Activated CD4-positive, alpha-beta T cell treated with anti-CD3 and anti-CD28 coated beads, Interleukin-2, amount 10 ng/mL, durations not matched to agents 7 days and 5 days (primary cell): Measurements from ENCODE around the gene EMP3. TPM values are rescaled to one million over a fixed set of nuclear protein-coding genes. Genes with fewer than 3 reads are reported as not detected.

Experiments
- CTCF ChIA-PET: fragments of 350-600 bp; sonication (Branson Sonifier 250); formaldehyde crosslinking; loops from one replicate; lab custom pipeline; 2021; ENCODE audit warnings: antibody characterized with exemption; lab: Charles Lee
- POLR2A ChIA-PET: fragments of 350-600 bp; sonication (Branson Sonifier 250); formaldehyde crosslinking; loops from one replicate; lab custom pipeline; 2021; ENCODE audit warnings: antibody characterized with exemption; lab: Charles Lee
- DNase-seq: peaks from one replicate; pipeline ENCODE4 v3.0.0-alpha.2; 2020
- H3K27ac Mint-ChIP-seq: one replicate; pipeline ENCODE4 v1.8.0; 2021; ENCODE audit warnings: mild to moderate bottlenecking, moderate library complexity, mixed read lengths
- H3K27me3 Mint-ChIP-seq: one replicate; pipeline ENCODE4 v1.8.0; 2021; ENCODE audit warnings: mixed read lengths
- H3K36me3 Mint-ChIP-seq: one replicate; pipeline ENCODE4 v1.8.0; 2021; ENCODE audit warnings: low read depth, mixed read lengths
- H3K4me1 Mint-ChIP-seq: one replicate; pipeline ENCODE4 v1.8.0; 2021; ENCODE audit warnings: mixed read lengths
- H3K4me3 Mint-ChIP-seq: one replicate; pipeline ENCODE4 v1.8.0; 2021; ENCODE audit warnings: mild to moderate bottlenecking, moderate library complexity, mixed read lengths
- H3K9me3 Mint-ChIP-seq: one replicate; pipeline ENCODE4 v1.8.0; 2021; ENCODE audit warnings: mixed read lengths
- total RNA-seq, 2 experiments: library from RNA; stranded (reverse); gene quantifications; one replicate each; pipeline ENCODE4 v1.2.3, GENCODE V29; 2021

EMP3 gene
- total RNA-seq, 2 experiments from 2014 or later = 444 to 544 TPM

- DNase-seq = no peak
- H3K27me3 Mint-ChIP-seq = no peaks in the 10 kb centered on the region
- no peaks in the 10 kb centered on the region for H3K9me3 Mint-ChIP-seq
- H3K4me1 Mint-ChIP-seq = peaks cover 6% of the 10 kb centered on the region
- H3K27ac Mint-ChIP-seq = no peak overlapping the region
- H3K36me3 Mint-ChIP-seq = peaks cover 2% of the 10 kb centered on the region
- CTCF ChIA-PET = interaction anchor here (0.9 kb wide), 1 partner anchor 21 kb away, joined by 3 read pairs; no protein-coding TSS in a partner anchor
- POLR2A ChIA-PET = no interaction called here
- no peak overlapping the region for H3K4me3 Mint-ChIP-seq
These were observed 29.1 kb downstream of the EMP3 start for GRCh38 chr19:48354332-48354992.

GRCh38 chr19:48355365-48355954 lies 30.1 kb downstream of the EMP3 start:
- DNase-seq = no peak
- H3K9me3 Mint-ChIP-seq = no peaks in the 10 kb centered on the region
- ChIA-PET POLR2A (no interaction called here), CTCF (no interaction called here)
- H3K27ac Mint-ChIP-seq = no peak overlapping the region
- peaks cover 6% of the 10 kb centered on the region for H3K4me1 Mint-ChIP-seq
- peaks cover 2% of the 10 kb centered on the region for H3K36me3 Mint-ChIP-seq
- H3K27me3 Mint-ChIP-seq = no peaks in the 10 kb centered on the region
- H3K4me3 Mint-ChIP-seq = no peak overlapping the region

- ChIA-PET POLR2A (no interaction called here), CTCF (interaction anchor here (3.1 kb wide), 1 partner anchor 25 kb away, joined by 11 read pairs; no protein-coding TSS in a partner anchor)
- no peak for DNase-seq
- Mint-ChIP-seq H3K4me1 (peaks cover 12% of the 10 kb centered on the region), H3K36me3 (peaks cover 11% of the 10 kb centered on the region), H3K27ac (no peak overlapping the region), H3K4me3 (no peak overlapping the region), H3K27me3 (no peaks in the 10 kb centered on the region), H3K9me3 (no peaks in the 10 kb centered on the region)
These were observed 33.8 kb downstream of the EMP3 start for GRCh38 chr19:48359123-48359522.

GRCh38 chr19:48361912-48362311 lies 36.6 kb downstream of the EMP3 start:
- H3K36me3 Mint-ChIP-seq = peaks cover 9% of the 10 kb centered on the region
- no peak for DNase-seq
- ChIA-PET POLR2A (no interaction called here), CTCF (interaction anchor here (1.1 to 1.8 kb wide), 4 partner anchors 12 to 128 kb away, joined by 3 to 13 read pairs (median 6); no protein-coding TSS in a partner anchor)
- H3K27ac Mint-ChIP-seq = peak overlapping the region; percentile 58
- H3K4me3 Mint-ChIP-seq = no peak overlapping the region
- no peaks in the 10 kb centered on the region for H3K9me3 Mint-ChIP-seq
- H3K4me1 Mint-ChIP-seq = peaks cover 20% of the 10 kb centered on the region
- no peaks in the 10 kb centered on the region for H3K27me3 Mint-ChIP-seq

- CTCF ChIA-PET = interaction anchor here (0.6 to 1.8 kb wide), 12 partner anchors 9 to 143 kb away, joined by 3 to 13 read pairs (median 4); partner anchors contain the start of gene KDELR1
- no peaks in the 10 kb centered on the region for H3K9me3 Mint-ChIP-seq
- H3K36me3 Mint-ChIP-seq = peaks cover 9% of the 10 kb centered on the region
- peaks cover 20% of the 10 kb centered on the region for H3K4me1 Mint-ChIP-seq
- peak; percentile 93 for DNase-seq
- H3K4me3 Mint-ChIP-seq = peak overlapping the region; percentile 79
- no peaks in the 10 kb centered on the region for H3K27me3 Mint-ChIP-seq
- peak overlapping the region; percentile 92 for H3K27ac Mint-ChIP-seq
- POLR2A ChIA-PET = interaction anchor here (1.2 kb wide), 2 partner anchors 29 to 41 kb away, joined by 4 to 5 read pairs; a partner anchor contains a TSS
These were observed 37.6 kb downstream of the EMP3 start for GRCh38 chr19:48362716-48363499.

- H3K36me3 Mint-ChIP-seq = peaks cover 9% of the 10 kb centered on the region
- H3K4me3 Mint-ChIP-seq = peak overlapping the region; percentile 79
- no peak for DNase-seq
- H3K4me1 Mint-ChIP-seq = peaks cover 20% of the 10 kb centered on the region
- H3K27me3 Mint-ChIP-seq = no peaks in the 10 kb centered on the region
- H3K9me3 Mint-ChIP-seq = no peaks in the 10 kb centered on the region
- CTCF ChIA-PET = interaction anchor here (0.7 to 1.8 kb wide), 9 partner anchors 9 to 127 kb away, joined by 3 to 15 read pairs (median 5); partner anchors contain the start of gene KDELR1
- H3K27ac Mint-ChIP-seq = peak overlapping the region; percentile 92
- POLR2A ChIA-PET = interaction anchor here (0.5 to 1.2 kb wide), 3 partner anchors 29 to 1979 kb away, joined by 4 to 5 read pairs (median 4); a partner anchor contains a TSS
These were observed 38.1 kb downstream of the EMP3 start for GRCh38 chr19:48363500-48363809.

GRCh38 chr19:48363810-48364597 lies 38.7 kb downstream of the EMP3 start, which contains the start of the genes SYNGR4 and TMEM143:
TSS of gene SYNGR4 (plus strand) at chr19:48364367. CDS start at chr19:48365843, 1,476 bp downstream.
TSS of gene TMEM143 (minus strand) at chr19:48363940. CDS start at chr19:48363920, 20 bp downstream.
- Mint-ChIP-seq H3K9me3 (no peaks in the 10 kb centered on the region), H3K4me1 (peaks cover 20% of the 10 kb centered on the region), H3K27me3 (no peaks in the 10 kb centered on the region), H3K36me3 (peaks cover 9% of the 10 kb centered on the region), H3K4me3 (peak within 1 kb of the TSS; percentile 79), H3K27ac (peak within 1 kb of the TSS; percentile 92)
- DNase-seq = peak; percentile 99
- CTCF ChIA-PET = interaction anchor here (0.7 to 3.0 kb wide), 10 partner anchors 9 to 43 kb away, joined by 3 to 15 read pairs (median 4); partner anchors contain the start of gene KDELR1
- POLR2A ChIA-PET = interaction anchor here (0.5 to 1.2 kb wide), 3 partner anchors 30 to 1979 kb away, joined by 4 to 5 read pairs (median 4); a partner anchor contains a TSS

- Mint-ChIP-seq H3K4me3 (peak overlapping the region; percentile 79), H3K4me1 (peaks cover 20% of the 10 kb centered on the region), H3K36me3 (peaks cover 9% of the 10 kb centered on the region), H3K27me3 (no peaks in the 10 kb centered on the region), H3K27ac (peak overlapping the region; percentile 92), H3K9me3 (no peaks in the 10 kb centered on the region)
- ChIA-PET POLR2A (no interaction called here), CTCF (interaction anchor here (0.7 to 3.0 kb wide), 7 partner anchors 8 to 44 kb away, joined by 3 to 15 read pairs (median 3); partner anchors contain the start of gene KDELR1)
- no peak for DNase-seq
These were observed 39.4 kb downstream of the EMP3 start for GRCh38 chr19:48364598-48365348.

GRCh38 chr19:48365602-48366001 lies 40.2 kb downstream of the EMP3 start:
- ChIA-PET POLR2A (no interaction called here), CTCF (interaction anchor here (0.9 to 3.0 kb wide), 2 partner anchors 25 to 32 kb away, joined by 3 to 14 read pairs; no protein-coding TSS in a partner anchor)
- H3K4me3 Mint-ChIP-seq = no peak overlapping the region
- no peak for DNase-seq
- H3K27ac Mint-ChIP-seq = no peak overlapping the region
- no peaks in the 10 kb centered on the region for H3K9me3 Mint-ChIP-seq
- H3K27me3 Mint-ChIP-seq = no peaks in the 10 kb centered on the region
- H3K4me1 Mint-ChIP-seq = peaks cover 20% of the 10 kb centered on the region
- peaks cover 9% of the 10 kb centered on the region for H3K36me3 Mint-ChIP-seq

GRCh38 chr19:48367855-48368254 lies 42.5 kb downstream of the EMP3 start:
- H3K9me3 Mint-ChIP-seq = no peaks in the 10 kb centered on the region
- no peak overlapping the region for H3K4me3 Mint-ChIP-seq
- CTCF ChIA-PET = interaction anchor here (1.6 kb wide), 1 partner anchor 23 kb away, joined by 5 read pairs; the partner anchor contains the start of gene KDELR1
- DNase-seq = no peak
- H3K27me3 Mint-ChIP-seq = no peaks in the 10 kb centered on the region
- POLR2A ChIA-PET = no interaction called here
- H3K27ac Mint-ChIP-seq = no peak overlapping the region
- H3K4me1 Mint-ChIP-seq = peaks cover 10% of the 10 kb centered on the region
- no peaks in the 10 kb centered on the region for H3K36me3 Mint-ChIP-seq

- H3K9me3 Mint-ChIP-seq = no peaks in the 10 kb centered on the region
- no peak for DNase-seq
- H3K36me3 Mint-ChIP-seq = no peaks in the 10 kb centered on the region
- no peak overlapping the region for H3K4me3 Mint-ChIP-seq
- H3K27me3 Mint-ChIP-seq = no peaks in the 10 kb centered on the region
- peaks cover 7% of the 10 kb centered on the region for H3K4me1 Mint-ChIP-seq
- no peak overlapping the region for H3K27ac Mint-ChIP-seq
- ChIA-PET POLR2A (no interaction called here), CTCF (no interaction called here)
These were observed 43.6 kb downstream of the EMP3 start for GRCh38 chr19:48368936-48369335.
